ENCODE data around the gene PRICKLE1. TPM values are rescaled to one million over a fixed set of nuclear protein-coding genes. Genes with fewer than 3 reads are reported as not detected.

PRICKLE1 gene
- total RNA-seq, 1 donor from 2014 or later = 20.9 TPM

GRCh38 chr12:42482041-42482747 lies 107.4 kb downstream of the PRICKLE1 start:
- peak overlapping the region; percentile 90 for H3K4me3 ChIP-seq
- peak; percentile 75 for DNase-seq
- intact Hi-C loops (cut with micrococcal nuclease) = loop anchor here (2.0 kb wide), 1 partner anchor 87 kb away; no protein-coding TSS in a partner anchor

DNA sequence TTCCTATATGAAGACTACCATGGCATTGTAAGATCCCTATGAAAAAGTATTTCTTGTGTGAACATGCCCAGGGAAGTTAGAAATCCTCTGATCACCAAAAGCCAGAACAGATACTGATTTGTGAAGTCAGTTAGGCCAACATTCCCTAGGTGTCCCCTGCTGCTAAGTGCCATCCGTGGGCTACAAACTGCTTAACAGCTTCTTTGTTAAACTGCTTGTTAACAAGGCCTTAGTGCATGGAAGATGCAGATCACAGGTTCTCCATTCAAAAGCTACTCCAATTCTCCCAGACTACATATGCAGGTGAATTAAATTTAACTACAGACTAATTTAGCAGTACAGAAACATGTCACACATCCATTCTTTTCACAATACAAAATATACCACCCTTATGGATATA lies 108.2 kb downstream of the PRICKLE1 start:
- H3K36me3 ChIP-seq = no peaks in the 10 kb centered on the region
- H3K4me3 ChIP-seq = peak overlapping the region; percentile 90
- DNase-seq = no peak
- intact Hi-C loops (cut with micrococcal nuclease) = no loop called here
- H3K27ac ChIP-seq (replicated peaks) = peak overlapping the region; percentile 97
- H3K4me1 ChIP-seq = peaks cover 80% of the 10 kb centered on the region
- H3K9me3 ChIP-seq (replicated peaks) = no peaks in the 10 kb centered on the region
- H3K27me3 ChIP-seq (ENCODE audit: low read depth) = no peaks in the 10 kb centered on the region
- TF ChIP-seq, protein P1, sequence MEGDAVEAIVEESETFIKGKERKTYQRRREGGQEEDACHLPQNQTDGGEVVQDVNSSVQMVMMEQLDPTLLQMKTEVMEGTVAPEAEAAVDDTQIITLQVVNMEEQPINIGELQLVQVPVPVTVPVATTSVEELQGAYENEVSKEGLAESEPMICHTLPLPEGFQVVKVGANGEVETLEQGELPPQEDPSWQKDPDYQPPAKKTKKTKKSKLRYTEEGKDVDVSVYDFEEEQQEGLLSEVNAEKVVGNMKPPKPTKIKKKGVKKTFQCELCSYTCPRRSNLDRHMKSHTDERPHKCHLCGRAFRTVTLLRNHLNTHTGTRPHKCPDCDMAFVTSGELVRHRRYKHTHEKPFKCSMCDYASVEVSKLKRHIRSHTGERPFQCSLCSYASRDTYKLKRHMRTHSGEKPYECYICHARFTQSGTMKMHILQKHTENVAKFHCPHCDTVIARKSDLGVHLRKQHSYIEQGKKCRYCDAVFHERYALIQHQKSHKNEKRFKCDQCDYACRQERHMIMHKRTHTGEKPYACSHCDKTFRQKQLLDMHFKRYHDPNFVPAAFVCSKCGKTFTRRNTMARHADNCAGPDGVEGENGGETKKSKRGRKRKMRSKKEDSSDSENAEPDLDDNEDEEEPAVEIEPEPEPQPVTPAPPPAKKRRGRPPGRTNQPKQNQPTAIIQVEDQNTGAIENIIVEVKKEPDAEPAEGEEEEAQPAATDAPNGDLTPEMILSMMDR (IDR thresholded peaks at IDR 0.05; ENCODE audit: borderline replicate concordance) = no peak

More at GRCh38 chr12:42482041-42482747, 107.4 kb downstream of the PRICKLE1 start:
- Histone ChIP-seq H3K4me1 (peaks cover 85% of the 10 kb centered on the region), H3K27me3 (ENCODE audit: low read depth) (no peaks in the 10 kb centered on the region), H3K9me3 (replicated peaks) (no peaks in the 10 kb centered on the region), H3K27ac (replicated peaks) (peak overlapping the region; percentile 97), H3K36me3 (no peaks in the 10 kb centered on the region)
- TF ChIP-seq, protein P1 (IDR thresholded peaks at IDR 0.05; ENCODE audit: borderline replicate concordance) = no peak

DNA sequence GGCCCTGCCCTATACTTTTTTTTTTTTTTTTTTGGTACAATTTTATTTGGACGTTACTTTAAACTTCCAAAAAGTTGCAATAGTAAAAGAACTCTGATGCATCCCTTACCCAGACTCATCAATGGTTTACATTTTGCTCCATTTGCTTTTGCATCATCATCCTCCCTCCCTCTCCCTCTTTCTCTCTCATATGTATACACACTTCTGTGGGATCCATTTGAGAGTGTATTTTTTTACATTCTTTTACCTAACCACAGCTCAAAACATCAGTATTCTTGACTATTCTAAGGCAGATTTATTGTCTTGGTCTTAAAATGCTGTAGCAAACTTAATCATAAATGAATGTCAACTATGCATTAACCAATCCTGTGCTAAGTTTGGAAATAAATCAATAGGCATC lies 111.6 kb downstream of the PRICKLE1 start:
- DNase-seq = no peak
- no peaks in the 10 kb centered on the region for H3K27me3 ChIP-seq (ENCODE audit: low read depth)
- peaks cover 77% of the 10 kb centered on the region for H3K4me1 ChIP-seq
- no peak overlapping the region for H3K4me3 ChIP-seq
- no peaks in the 10 kb centered on the region for H3K9me3 ChIP-seq (replicated peaks)
- intact Hi-C loops (cut with micrococcal nuclease) = no loop called here
- H3K36me3 ChIP-seq = no peaks in the 10 kb centered on the region
- TF ChIP-seq, protein P1 (IDR thresholded peaks at IDR 0.05; ENCODE audit: borderline replicate concordance) = no peak
- H3K27ac ChIP-seq (replicated peaks) = no peak overlapping the region

GRCh38 chr12:42475106-42475505 lies 114.4 kb downstream of the PRICKLE1 start:
- peaks cover 71% of the 10 kb centered on the region for H3K4me1 ChIP-seq
- intact Hi-C loops (cut with micrococcal nuclease) = no loop called here
- DNase-seq = no peak
- H3K36me3 ChIP-seq = peaks cover 5% of the 10 kb centered on the region
- TF ChIP-seq, protein P1 (IDR thresholded peaks at IDR 0.05; ENCODE audit: borderline replicate concordance) = no peak
- no peaks in the 10 kb centered on the region for H3K9me3 ChIP-seq (replicated peaks)
- peak overlapping the region; percentile 13 for H3K27ac ChIP-seq (replicated peaks)
- H3K4me3 ChIP-seq = no peak overlapping the region
- H3K27me3 ChIP-seq (ENCODE audit: low read depth) = no peaks in the 10 kb centered on the region

DNA sequence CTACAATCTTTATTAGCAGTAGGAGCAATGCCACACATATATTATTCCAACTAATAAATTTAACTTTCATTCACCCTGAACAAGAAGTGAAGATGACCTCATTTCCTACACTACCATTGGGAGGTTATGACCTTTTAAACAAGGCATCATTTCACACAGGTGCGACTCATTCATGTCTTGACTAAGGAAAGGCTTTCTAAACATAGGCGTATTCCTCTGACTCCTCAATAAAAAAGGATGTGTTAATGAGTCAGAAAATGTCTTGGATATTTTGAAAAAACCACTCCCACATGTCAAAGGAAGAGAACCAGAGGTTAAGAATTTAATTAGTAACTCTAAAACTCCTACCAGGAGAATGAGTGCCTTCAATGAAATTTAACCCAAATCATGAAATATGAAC lies 115.2 kb downstream of the PRICKLE1 start:
- DNase-seq = no peak
- intact Hi-C loops (cut with micrococcal nuclease) = no loop called here
- no peaks in the 10 kb centered on the region for H3K27me3 ChIP-seq (ENCODE audit: low read depth)
- H3K4me1 ChIP-seq = peaks cover 72% of the 10 kb centered on the region
- H3K4me3 ChIP-seq = no peak overlapping the region
- TF ChIP-seq, protein P1 (IDR thresholded peaks at IDR 0.05; ENCODE audit: borderline replicate concordance) = no peak
- H3K27ac ChIP-seq (replicated peaks) = peak overlapping the region; percentile 13
- peaks cover 12% of the 10 kb centered on the region for H3K36me3 ChIP-seq
- no peaks in the 10 kb centered on the region for H3K9me3 ChIP-seq (replicated peaks)

Data from left ventricle myocardium inferior (tissue), 1 donor.